Mucosa of stomach (tissue), 1 donor: ENCODE data around the gene UBE2O.

Experiments used
- H3K27me3 ChIP-seq: one replicate; pipeline ENCODE4 v1.7.0; 2013; ENCODE audit warnings: mild to moderate bottlenecking, low read length; ENCODE audit not compliant: control insufficient read depth, insufficient read depth
- H3K36me3 ChIP-seq: one replicate; pipeline ENCODE4 v1.7.0; 2013; ENCODE audit warnings: low read length; ENCODE audit not compliant: control insufficient read depth, insufficient read depth
- H3K4me1 ChIP-seq: one replicate; pipeline ENCODE4 v1.7.0; 2013; ENCODE audit warnings: mild to moderate bottlenecking, low read length; ENCODE audit not compliant: control insufficient read depth, insufficient read depth
- H3K4me3 ChIP-seq: one replicate; pipeline ENCODE4 v1.7.0; 2013; ENCODE audit warnings: low read length
- H3K9ac ChIP-seq: one replicate; pipeline ENCODE4 v1.7.0; 2013; ENCODE audit warnings: mild to moderate bottlenecking, low read length, moderate library complexity
- H3K9me3 ChIP-seq: one replicate; pipeline ENCODE4 v1.7.0; 2013; ENCODE audit warnings: mild to moderate bottlenecking, low read length, moderate library complexity; ENCODE audit not compliant: control insufficient read depth
- donor health status: Pancreatic carcinoma.

UBE2O gene

DNA sequence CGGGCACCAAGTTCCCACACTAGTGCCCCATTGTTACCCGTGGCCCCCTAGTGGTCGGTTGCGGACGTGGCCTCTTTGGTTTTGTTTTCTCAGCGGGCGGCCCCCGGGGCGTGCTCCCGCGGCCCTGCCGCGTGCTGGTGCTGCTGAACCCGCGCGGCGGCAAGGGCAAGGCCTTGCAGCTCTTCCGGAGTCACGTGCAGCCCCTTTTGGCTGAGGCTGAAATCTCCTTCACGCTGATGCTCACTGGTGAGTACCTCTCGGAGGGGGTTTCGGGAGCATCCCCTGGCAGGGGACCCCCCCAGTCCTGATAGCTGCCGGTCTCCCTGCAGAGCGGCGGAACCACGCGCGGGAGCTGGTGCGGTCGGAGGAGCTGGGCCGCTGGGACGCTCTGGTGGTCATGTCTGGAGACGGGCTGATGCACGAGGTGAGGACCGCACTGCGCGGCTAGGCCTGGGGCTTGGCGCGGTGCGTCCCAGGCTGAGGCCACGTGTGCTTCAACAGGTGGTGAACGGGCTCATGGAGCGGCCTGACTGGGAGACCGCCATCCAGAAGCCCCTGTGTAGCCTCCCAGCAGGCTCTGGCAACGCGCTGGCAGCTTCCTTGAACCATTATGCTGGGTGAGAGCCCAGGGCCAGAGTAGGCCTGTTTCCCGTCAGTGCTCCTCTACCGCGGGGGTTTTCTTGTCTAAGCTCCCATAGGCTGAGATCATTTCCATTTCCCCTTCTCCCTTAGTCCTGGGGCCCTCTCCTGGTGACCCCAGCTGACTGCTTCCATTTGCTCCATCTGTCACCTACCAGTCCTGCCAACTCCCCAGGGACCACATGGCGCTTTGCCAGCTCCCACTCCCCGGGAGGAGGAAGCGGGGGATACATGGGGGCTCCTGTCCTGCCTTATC lies 66.8 kb downstream of the UBE2O start:
- H3K9me3 ChIP-seq = no peaks in the 10 kb centered on the region
- H3K27me3 ChIP-seq = peaks cover 30% of the 10 kb centered on the region
- peaks cover 32% of the 10 kb centered on the region for H3K4me1 ChIP-seq
- H3K36me3 ChIP-seq = no peaks in the 10 kb centered on the region
- H3K9ac ChIP-seq = peak overlapping the region; percentile 47
- peak overlapping the region; percentile 41 for H3K4me3 ChIP-seq

DNA sequence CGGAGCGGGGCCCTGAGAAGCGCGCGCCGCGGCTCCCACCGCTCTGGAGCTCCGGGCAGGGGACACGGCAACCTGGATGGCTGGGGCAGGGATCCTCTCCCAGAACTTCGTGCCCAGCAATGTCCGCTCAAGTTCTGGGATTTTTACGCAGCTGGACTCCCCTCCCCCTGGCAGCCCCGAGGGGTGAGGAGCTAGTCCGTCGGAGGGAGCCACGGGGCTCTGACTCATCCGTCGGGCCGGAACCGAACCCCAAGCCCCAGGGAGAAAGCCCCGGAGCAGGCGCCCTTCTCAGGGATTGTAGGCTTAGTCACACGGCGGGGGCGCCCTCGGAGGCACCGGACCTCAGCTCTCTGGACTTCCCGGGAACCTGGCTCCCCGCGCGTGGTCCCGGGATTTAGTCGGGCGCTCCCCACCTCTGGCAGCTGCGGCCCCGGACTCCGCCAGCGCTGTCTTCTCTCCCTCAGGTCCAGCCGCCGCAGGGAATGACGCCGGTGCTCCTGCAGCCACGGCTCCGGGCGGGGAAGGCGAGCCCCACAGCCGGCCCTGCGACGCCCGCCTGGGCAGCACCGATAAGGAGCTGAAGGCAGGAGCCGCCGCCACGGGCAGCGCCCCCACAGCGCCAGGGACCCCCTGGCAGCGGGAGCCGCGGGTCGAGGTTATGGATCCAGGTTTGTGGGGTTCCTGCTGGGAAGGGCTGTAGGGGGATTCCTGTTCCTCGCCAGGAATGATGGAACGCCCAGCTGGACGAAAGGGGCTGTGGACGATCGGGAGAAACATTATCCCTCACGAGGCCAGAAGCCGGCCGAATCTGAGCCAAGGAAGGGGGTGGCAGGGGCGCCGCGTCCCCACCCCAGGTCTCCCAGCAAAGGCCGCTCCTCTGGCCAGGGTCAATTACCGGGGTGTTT lies 67.7 kb downstream of the UBE2O start:
- Histone ChIP-seq H3K4me3 (peak overlapping the region; percentile 41), H3K9ac (peak overlapping the region; percentile 47), H3K36me3 (no peaks in the 10 kb centered on the region), H3K27me3 (peaks cover 30% of the 10 kb centered on the region), H3K9me3 (no peaks in the 10 kb centered on the region), H3K4me1 (peaks cover 32% of the 10 kb centered on the region)

DNA sequence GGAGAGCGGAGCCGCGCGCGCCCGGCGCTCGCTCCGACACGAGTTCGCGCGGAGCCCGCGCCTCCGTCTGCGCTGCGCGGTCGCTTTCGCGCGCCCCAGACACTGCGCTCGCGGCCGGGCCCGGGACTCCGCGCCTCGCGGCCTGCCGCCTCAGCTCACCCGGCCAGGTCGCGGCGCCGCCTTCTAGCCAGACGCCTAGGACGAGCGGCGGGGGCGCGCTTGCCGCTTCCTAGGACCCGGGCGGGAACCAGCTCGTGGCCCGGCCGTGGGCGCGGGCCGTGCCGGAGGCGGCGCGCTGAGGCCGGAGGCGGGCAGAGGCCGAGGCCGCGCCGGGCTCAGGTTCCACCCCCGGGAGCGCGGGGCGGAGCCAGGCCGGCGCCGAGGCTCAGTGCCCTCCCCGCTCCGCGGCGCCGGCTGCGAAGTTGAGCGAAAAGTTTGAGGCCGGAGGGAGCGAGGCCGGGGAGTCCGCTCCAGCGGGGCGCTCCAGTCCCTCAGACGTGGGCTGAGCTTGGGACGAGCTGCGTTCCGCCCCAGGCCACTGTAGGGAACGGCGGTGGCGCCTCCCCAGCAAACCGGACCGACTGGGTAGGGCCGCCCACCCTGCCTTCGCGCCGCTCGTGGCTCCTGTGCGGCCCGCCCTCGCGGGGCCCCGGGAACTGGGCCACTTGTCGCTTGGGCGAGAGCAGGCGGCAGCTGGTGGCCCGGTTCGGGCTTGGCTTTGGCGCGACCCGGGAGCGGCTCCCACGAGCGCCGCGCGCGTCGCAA lies 68.5 kb downstream of the UBE2O start, which contains the start of gene SPHK1:
Gene SPHK1, plus strand, starts transcription at position 388 of the 765 bp plus-strand sequence. CDS start 1,036 bp downstream, outside the sequence.
- H3K27me3 ChIP-seq = peaks cover 30% of the 10 kb centered on the region
- peaks cover 32% of the 10 kb centered on the region for H3K4me1 ChIP-seq
- no peaks in the 10 kb centered on the region for H3K36me3 ChIP-seq
- H3K4me3 ChIP-seq = peak within 1 kb of the TSS; percentile 41
- no peaks in the 10 kb centered on the region for H3K9me3 ChIP-seq
- H3K9ac ChIP-seq = peak within 1 kb of the TSS; percentile 47

DNA sequence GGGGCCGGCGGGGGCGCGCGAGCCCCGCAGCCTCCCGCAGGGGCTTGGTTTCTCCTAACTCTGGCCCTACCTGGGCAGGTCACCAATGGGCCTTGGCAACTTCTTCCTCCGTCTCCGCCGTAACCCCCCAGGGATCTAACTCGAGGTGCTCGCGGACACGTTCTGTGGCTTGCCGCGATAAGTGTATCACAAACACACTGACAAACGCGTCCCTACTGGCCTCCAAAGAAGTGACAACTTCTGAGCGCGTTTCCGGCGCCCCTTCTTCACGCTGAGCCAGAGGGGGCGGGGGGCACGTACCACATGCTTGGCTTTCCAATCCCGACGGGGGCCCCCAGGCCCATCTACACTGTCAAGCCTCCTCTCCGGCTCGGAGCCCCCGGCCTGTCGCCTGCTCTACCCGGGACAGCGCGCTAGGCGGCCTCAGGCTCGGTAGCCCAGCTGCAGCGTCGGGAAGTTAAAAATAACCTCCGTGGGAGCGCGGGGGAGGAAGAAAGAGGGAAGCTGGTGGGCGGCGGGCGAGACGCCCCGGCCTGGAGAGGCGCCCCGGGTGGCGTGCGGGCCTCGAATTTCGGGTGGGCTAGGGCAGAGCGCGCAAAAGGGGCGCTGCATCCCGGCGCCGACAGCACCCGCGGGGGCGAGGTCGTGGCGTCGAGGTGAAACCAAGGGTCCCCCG lies 69.3 kb downstream of the UBE2O start:
- H3K9me3 ChIP-seq = no peaks in the 10 kb centered on the region
- H3K36me3 ChIP-seq = no peaks in the 10 kb centered on the region
- H3K9ac ChIP-seq = peak overlapping the region; percentile 15
- peaks cover 32% of the 10 kb centered on the region for H3K4me1 ChIP-seq
- H3K4me3 ChIP-seq = peak overlapping the region; percentile 36
- H3K27me3 ChIP-seq = peaks cover 30% of the 10 kb centered on the region

DNA sequence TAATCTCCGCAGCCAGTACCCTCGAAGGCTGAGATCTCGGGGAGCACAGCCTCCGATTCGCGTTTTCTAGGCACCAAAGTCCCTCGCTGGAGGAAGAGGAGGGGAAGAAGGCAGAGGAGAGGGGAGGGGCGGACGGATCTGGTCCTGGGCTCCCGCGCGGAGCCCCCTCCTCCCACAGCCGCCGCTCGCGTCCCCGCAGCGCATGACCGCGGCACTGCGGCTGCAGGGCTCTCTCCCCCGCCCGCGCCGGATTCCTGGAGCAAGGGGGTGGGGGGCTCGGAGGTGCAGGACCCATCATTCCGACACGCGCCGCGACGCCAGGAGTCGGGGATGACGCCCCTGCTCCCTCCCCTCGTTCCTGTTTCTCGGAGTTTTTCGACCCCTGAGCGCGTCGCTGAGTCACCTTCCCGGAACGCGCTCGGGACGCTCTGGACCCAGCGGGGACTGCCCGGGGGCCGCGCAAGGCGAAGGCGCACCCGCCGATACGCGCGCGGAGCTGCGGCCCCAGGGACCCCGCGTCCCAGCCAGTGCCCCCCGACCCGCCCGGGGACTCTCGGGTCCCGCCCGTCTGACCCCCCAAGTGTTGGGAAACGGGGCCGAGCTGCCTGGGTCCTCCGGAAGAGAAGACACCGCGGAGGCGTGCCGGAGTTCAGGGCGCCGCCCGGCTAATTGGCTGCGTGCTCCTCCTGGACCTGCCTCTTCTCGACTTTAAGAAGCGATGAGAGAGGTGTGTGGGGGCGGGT lies 70.0 kb downstream of the UBE2O start:
- no peaks in the 10 kb centered on the region for H3K9me3 ChIP-seq
- H3K4me1 ChIP-seq = peaks cover 32% of the 10 kb centered on the region
- H3K4me3 ChIP-seq = peak overlapping the region; percentile 36
- no peaks in the 10 kb centered on the region for H3K36me3 ChIP-seq
- H3K9ac ChIP-seq = peak overlapping the region; percentile 15
- H3K27me3 ChIP-seq = peaks cover 30% of the 10 kb centered on the region

DNA sequence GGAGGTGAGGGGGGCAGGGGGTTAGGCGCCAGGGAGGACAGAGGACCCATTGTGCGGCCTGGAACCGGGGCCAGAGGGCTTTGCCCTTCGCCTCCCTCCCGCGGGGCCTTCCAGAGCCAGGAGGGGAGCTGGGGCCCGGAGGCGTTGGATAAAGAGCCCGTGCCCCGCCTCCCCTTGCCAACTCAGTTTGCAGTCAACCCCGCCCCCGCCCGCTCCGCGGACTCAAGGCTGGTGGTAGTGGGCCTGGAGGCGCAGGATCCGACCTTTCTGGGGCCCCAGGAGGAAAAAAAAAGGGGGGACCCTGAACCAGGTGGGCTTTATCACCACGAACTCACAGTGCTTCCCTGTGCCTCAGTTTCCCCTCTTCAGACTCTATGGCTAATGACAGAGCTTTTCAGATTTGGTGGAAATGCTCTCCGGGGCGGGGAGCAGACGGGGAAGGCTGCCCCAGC lies 70.6 kb downstream of the UBE2O start:
- H3K36me3 ChIP-seq = no peaks in the 10 kb centered on the region
- peaks cover 32% of the 10 kb centered on the region for H3K4me1 ChIP-seq
- H3K9ac ChIP-seq = no peak overlapping the region
- H3K9me3 ChIP-seq = no peaks in the 10 kb centered on the region
- no peak overlapping the region for H3K4me3 ChIP-seq
- H3K27me3 ChIP-seq = peaks cover 30% of the 10 kb centered on the region

DNA sequence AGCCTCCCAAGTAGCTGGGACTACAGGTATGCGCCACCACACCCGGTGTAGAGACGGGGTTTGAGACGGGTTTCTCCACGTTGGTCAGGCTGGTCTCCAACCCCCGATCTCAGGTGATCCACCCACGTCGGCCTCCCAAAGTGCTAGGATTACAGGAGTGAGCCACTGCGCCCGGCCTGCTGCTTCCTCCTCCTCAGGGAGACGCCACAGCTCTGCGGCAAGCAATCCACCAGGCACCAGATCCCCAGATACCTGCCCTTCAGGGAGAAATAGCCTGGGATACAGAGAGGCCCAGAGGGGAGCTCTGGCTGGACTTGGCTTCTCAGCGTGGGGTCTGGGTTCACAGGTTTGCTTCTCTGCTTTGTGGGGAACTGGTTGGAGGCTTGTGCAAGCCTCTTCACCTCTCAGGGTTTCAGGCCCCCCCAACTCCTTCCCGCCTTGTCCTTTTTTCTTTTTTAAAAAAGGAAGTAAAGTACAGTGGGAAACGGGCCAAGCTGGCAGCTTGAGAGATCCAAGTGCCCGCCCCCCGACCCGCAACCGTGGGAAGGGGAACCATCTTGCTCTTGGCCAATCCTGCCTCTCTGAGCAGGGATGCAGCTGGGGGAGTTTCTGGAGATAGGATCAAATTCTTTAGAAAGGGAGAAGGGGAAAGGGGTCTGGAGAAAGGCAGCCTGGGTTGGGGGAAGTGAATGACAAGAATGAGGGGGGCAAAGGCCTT lies 71.2 kb downstream of the UBE2O start:
- H3K4me3 ChIP-seq = no peak overlapping the region
- peaks cover 30% of the 10 kb centered on the region for H3K27me3 ChIP-seq
- H3K9ac ChIP-seq = no peak overlapping the region
- H3K9me3 ChIP-seq = no peaks in the 10 kb centered on the region
- H3K4me1 ChIP-seq = peaks cover 32% of the 10 kb centered on the region
- no peaks in the 10 kb centered on the region for H3K36me3 ChIP-seq

DNA sequence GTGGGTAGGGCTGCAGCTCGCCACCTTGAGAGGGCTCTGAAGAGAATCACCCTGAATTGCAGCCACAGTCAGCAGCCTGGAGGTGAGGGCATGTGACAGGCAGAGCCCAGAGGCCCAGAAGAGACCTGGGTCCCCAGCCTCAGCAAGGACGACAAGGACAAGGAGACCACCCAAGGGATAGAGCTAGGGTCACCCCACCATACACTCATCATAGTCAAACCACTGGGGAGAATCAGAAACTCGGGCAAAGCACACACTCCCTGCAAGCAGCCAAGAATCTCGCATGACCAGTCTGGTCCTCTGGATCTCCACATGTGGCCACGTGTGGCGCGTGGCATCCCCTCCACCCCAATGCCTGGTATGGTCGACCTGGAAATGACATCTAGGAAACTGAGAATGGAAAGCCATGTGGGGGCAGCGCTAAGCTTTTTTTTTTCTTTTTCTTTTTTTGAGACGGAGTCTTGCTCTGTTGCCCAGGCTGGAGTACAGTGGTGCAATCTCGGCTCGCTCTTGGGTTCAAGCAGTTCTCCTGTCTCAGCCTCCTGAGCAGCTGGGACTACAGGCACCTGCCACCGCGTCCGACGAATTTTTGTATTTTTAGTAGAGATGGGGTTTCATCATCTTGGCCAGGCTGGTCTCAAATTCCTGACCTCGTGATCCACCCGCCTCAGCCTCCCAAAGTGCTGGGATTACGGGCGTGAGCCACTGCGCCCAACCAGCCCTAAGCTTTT lies 73.1 kb downstream of the UBE2O start:
- H3K4me1 ChIP-seq = peaks cover 14% of the 10 kb centered on the region
- H3K9ac ChIP-seq = no peak overlapping the region
- H3K4me3 ChIP-seq = no peak overlapping the region
- H3K9me3 ChIP-seq = no peaks in the 10 kb centered on the region
- no peaks in the 10 kb centered on the region for H3K36me3 ChIP-seq
- peaks cover 15% of the 10 kb centered on the region for H3K27me3 ChIP-seq

DNA sequence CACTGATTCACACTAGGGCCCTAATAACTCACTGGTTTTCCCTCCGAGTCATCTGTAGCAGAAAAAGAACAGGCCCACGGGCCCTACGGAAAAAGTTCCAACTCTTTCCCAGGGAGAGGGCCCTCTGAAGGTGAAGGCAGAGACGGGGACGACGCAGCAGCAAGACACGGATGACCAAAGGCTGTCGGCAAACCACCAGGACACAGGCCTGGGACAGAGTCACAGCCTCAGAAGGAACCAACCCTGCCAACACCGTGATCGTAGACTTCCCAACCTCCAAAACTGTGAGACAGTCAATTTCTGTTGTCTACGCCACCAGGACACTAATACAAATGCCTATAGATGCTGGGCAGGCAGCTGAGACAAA lies 73.7 kb downstream of the UBE2O start:
- peaks cover 12% of the 10 kb centered on the region for H3K4me1 ChIP-seq

More for the DNA sequence above, 73.7 kb downstream of the UBE2O start:
- H3K9me3 ChIP-seq = no peaks in the 10 kb centered on the region
- H3K27me3 ChIP-seq = peaks cover 14% of the 10 kb centered on the region
- no peaks in the 10 kb centered on the region for H3K36me3 ChIP-seq
- H3K4me3 ChIP-seq = no peak overlapping the region
- H3K9ac ChIP-seq = no peak overlapping the region
